ENCODE results near the gene SPTLC1.
"Not testable (repeated sequence)": the region's sequence is repeated elsewhere in the genome, so short reads cannot be mapped to it uniquely, and the experiment has no call there.

DNA sequence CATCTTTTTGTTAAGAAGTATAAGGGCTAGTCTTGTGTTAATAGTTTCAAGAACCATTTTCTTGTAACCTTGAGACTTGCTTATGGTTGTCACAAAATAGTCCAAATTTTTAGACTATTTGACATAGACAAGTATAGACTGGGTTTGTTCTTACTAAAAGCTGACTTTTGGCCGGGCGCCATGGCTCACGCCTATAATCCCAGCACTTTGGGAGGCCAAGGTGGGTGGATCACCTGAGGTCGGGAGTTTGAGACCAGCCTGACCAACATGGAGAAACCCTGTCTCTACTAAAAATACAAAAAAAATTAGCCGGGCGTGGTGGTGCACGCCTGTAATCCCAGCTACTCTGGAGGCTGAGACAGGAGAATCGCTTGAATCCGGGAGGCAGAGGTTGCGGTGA, 113.3 kb downstream of the SPTLC1 start:
- not testable (repeated sequence) for TF ChIP-seq POLR2A (IDR thresholded peaks at IDR 0.05)
- TF ChIP-seq, protein P1, sequence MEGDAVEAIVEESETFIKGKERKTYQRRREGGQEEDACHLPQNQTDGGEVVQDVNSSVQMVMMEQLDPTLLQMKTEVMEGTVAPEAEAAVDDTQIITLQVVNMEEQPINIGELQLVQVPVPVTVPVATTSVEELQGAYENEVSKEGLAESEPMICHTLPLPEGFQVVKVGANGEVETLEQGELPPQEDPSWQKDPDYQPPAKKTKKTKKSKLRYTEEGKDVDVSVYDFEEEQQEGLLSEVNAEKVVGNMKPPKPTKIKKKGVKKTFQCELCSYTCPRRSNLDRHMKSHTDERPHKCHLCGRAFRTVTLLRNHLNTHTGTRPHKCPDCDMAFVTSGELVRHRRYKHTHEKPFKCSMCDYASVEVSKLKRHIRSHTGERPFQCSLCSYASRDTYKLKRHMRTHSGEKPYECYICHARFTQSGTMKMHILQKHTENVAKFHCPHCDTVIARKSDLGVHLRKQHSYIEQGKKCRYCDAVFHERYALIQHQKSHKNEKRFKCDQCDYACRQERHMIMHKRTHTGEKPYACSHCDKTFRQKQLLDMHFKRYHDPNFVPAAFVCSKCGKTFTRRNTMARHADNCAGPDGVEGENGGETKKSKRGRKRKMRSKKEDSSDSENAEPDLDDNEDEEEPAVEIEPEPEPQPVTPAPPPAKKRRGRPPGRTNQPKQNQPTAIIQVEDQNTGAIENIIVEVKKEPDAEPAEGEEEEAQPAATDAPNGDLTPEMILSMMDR (IDR thresholded peaks at IDR 0.05): not testable (repeated sequence)

Data from body of pancreas (tissue), 4 donors.